Stimulated activated CD8-positive, alpha-beta memory T cell treated with anti-CD3 and anti-CD28 coated beads, Interleukin-4, amount 100 ng/mL, for 1 hour (primary cell): ENCODE measurements around the gene FRMD3.

Source experiments
- DNase-seq, 2 donors: peaks; one replicate each; pipeline ENCODE4 v3.0.0-alpha.2; 2020; ENCODE audit warnings: low read depth in 2 of 2, low spot score in 1 of 2

The FRMD3 gene

DNA sequence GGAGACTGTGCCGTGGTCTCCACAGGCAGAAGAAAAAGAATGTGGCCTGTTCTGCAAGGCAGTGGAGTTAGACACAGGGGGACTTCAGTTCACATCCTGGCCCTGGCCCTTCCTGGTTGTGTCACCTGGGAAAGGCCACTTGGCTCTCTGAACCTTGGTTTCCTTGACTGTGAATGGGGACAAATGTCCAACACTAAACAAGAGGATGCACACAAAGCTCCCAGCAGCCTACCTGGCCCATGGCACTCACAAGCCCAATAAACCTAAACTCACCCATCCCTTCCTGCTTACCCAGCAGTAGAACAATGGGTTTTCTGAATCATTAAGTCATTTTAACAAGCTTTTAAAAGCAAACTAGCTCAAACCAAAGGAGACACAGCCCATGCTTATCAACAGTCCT is 103.9 kb downstream of the FRMD3 start:
- DNase-seq: no peak

DNA sequence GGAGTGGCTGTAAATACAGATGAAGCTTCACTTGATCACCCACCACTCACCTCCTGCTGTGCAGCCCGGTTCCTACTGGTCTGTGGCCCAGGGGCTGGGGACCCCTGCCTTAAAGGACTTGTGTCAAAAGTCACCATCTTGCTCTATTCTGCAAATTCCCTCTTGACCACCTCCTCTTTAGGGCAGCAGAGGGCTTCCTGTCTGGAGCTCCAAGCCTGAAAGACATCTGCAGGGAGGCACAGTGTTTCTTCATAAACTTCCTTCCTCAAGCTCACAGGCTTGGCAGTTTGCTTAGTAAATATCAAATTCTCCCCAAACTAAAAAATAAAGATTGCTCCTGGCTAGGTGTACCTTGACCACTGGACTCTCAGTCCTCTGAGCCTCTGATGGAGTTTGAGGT is 104.4 kb downstream of the FRMD3 start:
- DNase-seq: no peak

DNA sequence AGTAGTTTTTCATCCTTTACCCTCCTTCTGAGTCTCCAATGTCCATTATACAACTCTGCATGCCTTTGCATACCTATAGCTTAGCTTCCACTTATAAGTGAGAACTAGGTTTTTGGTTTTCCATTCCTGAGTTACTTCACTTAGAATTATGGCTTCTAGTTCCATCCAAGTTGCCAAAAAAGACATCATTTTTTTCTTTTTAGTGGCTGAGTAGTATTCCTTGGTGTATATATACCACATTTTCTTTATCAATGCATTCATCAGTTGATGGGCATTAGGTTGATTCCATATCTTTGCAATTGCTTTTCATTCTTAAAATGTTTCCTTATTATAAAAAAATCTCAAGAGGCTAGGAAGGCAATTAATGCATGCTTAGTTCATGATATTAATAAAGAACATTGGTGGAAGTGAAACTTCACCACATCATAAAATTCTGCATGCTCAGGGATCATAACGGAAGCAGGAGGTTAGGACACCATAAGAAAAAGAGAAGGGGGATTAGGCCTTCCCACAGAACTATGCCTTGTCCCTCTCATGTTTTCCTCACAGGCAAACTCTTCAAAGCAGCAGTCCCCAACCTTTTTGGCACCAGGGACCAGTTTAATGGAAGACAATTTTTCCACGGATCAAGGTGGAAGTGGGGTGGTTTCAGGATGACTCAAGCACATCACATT is 105.2 kb downstream of the FRMD3 start:
- DNase-seq: no peak

DNA sequence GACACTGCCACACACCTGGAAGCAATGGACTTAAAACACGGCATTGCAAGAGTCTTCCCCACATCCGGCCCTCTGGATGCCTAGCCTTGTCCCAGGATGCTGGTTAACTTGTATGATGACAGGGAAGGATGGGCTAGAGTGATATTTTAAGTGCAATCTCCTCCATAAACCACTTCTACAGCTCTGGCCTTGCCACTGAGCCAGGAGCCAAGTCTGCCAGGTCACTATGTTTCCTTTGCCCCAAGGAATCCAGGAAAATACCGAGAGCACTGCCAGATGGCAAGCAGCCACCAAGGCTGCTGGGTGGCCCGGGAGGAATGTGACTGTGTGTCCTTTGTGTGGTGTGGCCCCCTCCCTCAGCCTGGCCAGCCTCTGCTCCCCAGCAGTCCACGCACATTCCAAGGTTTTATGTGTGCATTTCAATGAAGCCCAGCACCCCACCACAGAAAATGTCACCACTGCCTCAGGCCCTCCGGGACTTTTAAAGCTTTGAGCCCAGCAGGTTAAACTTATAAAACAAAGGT is 106.0 kb downstream of the FRMD3 start:
- no peak for DNase-seq

DNA sequence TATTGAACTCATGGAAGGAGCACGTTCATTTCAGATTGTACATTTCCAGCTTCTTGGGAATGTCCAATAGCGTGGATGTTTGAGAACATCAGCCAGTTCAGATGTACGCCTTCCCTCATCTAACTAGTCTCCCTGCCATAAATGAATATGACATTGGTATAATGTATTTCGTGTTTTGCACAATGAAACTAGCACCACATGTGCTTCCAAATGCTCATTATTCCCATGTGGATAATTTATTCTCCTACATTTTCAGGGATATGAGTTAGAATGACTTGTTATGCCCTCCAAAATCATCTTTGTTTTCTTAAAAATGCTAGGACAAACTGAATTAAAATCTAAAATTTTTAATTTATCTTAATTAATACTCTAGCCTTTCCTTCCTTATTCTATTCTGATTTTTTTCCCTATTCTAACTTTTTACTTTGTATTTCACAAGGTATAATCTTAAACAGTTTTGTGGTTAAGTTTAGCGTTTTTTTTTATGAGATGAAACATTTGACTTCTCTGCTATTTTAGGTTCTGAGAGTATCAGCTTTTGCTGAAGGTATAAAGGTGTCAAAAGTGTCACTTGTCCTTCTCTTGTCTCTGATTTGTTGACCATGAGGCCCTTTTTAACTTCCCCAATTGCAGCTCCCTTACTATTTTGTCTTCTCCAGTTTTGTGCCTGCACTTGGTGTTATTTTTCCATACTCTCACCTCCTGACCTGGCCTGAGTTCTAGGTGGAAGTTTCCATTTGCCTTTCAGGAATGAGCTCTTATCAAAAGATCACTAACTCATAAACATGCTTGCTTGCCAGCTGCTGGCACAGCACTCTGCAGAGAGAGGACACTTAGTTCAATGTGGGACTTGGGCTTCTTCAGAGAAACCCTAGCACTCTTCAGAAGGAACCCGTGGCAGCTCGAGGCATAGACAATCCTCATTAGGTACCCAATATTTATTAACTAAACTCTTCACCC is 106.8 kb downstream of the FRMD3 start:
- no peak for DNase-seq

DNA sequence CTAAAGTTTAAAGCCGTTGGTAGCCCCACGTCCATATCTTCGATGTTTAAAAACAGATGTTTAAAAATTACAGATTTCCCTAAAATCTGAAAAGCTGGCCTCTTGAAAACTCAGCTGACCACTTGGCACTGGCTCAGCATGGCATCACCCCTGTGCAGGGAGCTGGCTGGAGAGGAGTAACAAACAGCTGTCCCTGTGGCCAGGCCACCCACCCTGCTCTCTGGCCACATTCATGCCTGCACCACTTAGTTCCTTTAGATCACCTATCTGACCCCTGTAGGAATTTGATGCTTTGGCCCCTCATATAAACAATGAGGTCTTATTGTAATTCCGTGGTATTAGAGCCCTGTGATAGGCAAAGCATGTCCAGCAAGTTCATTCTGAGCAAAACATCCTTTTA is 107.5 kb downstream of the FRMD3 start:
- no peak for DNase-seq

DNA sequence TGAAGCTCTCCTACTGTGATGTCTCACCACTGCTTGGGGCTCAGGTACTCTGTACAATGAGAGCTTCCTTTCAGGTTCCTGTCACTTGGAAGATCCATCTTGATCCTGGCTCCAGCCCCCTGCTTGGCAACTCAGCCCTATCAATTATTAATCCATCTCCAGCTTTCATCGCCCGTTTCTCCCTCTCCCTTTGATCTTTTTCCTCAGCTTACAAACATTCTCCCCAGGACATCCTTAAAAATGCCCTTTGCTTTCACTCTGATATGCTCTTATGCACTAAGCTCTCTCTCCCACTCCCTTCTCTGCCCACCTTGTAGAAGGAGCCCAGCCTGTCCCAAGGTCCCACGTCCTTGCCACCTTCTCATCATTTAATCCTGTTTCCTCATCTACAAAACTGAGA is 109.0 kb downstream of the FRMD3 start:
- no peak for DNase-seq

DNA sequence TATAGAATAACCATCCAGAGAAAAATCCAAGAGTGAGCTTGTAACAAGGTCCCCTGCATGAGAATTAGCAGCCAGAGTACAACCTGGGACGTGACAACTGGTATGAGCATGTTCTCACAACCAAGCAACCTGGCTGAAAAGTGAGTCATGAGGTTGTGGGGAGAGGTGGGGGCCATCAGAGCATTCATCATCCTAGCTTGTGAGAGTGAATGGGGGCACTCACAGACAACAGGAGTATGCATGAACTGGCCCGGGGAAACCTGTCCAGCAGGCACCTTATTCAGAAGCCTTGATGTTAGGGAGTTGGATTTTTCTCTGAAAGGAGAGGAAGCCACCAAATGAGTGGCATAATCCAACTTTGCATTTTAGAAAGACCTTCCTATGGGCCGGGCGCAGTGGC is 113.0 kb downstream of the FRMD3 start:
- no peak for DNase-seq

DNA sequence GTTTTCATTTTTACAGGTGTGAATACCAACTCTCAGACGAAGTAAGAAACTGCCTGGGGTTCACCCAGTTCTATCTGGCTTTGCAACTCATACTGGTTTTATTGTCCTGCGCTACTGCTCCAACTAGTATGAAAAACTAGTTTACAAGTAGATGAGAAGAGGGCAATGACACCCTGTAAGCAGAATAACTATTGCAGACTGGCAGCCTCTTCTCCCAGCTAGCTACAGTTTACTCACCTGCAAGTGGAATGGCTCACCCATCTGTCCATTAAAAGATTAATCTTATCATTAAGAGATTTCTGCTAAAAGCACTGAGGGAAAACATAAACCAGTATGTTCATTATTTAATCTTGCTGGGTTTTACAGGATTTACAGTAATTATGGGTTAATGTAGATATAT is 113.4 kb downstream of the FRMD3 start:
- no peak for DNase-seq

DNA sequence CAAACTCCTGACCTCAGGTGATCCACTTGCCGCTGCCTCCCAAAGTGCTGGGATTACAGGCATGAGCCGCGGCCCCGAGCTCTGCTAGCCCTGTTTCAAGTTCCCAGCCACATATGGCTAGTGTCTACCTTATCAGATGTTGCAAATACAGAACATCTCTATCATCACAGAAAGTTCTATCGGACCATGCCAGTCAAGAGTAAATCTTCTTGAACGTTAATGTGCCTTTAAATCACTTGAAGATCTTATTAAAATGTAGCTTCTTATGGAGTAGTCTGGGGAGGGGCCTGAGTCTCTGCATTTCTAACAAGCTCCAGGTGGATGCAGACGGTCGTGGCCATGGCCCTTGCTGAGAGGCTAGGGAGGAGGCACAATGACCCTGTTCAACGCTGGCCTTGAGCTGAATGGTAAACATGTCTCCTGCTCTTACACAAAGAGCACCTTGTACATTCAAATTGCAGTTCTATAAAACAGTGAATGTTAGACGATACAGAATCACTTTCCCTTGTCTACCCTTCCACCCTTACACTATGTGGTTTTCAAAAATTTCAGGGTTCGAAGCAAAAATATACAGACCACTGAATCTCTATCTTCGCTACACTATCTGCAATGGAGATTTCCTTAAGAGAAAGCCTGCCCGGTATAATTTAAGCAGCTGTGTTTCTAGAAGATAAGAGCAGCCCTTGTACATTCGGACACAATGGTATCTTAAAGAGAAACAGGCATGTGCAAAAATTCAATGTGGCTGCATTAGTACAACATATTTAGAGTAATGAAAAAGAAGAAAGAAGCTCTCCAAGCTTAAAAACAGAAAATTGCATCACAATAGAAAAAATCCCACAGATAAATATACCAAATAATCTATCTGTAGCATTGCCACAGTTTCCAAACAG is 114.1 kb downstream of the FRMD3 start:
- DNase-seq: no peak

DNA sequence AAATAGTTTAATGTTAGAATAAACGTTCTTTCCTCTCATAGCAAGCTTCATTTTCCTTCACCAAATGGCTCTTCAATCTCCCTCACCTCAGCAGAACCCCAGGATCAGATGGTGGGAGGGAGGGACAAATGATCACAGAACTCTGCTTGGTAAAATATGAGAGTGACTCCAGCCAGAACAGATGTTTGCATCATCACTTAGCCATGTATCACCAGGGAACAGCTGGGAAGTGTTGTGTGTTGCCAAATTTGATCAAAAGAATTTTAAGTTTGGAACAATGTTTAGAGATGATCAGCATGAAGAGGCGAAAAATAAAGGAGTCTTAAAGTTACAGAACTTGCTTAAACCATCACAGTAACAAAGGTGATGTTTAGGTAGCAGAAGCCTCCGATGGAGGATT is 115.7 kb downstream of the FRMD3 start:
- no peak for DNase-seq

DNA sequence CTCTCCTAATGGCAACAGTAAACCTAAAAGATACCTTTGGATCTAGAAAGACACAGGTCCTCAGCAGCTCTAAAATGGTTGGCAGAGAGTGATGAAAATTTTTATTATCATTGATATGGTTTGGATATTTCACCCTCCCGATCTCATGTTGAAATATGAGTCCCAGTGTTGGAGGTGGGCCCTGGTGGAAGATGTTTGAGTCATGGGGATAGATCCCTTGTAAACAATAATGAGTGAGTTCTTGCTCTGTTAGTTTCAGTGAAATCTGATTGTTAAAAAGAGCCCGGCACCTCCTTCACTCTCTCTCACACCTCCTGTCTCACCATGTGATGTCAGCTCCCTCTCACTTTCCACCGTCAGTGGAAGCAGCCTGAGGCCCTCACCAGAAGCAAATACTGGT is 117.7 kb downstream of the FRMD3 start:
- DNase-seq: no peak

DNA sequence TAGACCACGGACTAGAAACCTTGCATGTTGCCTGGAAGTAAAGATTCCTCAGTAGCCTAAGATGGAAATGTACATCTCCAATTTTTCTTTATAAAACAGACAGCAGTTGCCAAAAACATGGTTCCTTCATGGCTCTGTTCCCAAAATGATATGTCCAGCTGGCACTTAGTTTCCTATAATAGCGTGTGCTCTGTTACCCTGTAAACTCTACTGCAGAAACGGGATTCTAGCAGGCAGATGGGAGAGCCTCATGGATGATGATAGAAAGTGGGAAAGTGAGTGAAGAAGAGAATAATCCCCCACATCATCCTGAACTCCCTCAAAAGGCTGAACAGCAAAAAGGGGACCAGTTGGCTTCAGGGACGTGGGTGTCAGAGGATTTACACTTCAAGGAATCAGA is 118.2 kb downstream of the FRMD3 start:
- DNase-seq: no peak

DNA sequence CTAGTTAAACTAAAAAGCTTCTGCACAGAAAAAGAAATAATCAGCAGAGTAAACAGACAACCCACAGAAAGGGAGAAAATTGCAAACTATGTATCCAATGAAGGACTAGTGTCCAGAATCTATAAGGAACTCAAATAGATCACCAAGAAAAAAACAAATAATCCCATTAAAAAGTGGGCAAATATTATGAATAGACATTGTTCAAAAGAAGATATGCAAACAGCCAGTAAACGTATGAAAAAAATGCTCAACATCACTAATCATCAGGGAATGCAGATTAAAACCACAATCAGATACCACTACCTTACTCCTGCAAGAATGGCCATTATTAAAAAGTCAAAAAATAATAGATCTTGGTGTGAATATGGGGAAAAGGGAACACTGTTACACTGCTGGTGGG is 119.9 kb downstream of the FRMD3 start:
- DNase-seq: no peak

DNA sequence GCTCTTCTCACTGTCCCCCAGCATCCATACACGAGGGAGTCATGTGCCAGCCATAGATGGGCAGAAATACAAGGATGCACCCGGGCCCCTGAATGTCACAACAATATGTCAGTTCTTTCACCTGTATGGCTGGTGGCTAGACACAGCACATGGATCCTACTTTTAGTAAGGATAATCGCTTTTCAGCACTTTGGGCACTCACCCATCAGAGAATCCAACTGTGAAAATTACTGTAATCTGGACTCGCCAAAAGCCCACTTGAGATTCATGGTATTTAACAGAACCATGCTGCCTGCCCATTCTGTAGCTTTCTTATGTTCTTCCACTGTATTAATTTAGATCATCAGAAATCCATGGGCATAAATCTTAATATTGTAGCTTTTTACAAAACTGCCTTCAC is 124.8 kb downstream of the FRMD3 start:
- no peak for DNase-seq

DNA sequence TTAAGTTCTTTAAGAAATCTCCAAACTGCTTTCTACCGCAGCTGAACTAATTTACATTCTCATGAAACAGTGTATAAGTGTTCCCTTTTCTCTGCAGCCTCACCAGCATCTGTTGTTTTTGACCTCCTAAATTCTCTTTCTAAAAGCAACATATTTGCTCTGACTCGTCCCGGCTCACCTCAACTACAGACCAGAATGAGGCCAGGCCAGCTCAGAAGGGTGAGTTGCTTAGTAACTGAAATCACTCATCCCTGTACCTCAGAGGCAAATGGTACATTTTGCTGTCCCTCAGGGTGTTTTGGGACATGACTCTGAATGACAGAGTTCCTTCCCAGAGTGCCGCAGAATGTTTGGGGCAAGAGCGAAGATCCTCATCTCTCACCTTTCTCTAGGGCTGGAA is 127.5 kb downstream of the FRMD3 start:
- no peak for DNase-seq

DNA sequence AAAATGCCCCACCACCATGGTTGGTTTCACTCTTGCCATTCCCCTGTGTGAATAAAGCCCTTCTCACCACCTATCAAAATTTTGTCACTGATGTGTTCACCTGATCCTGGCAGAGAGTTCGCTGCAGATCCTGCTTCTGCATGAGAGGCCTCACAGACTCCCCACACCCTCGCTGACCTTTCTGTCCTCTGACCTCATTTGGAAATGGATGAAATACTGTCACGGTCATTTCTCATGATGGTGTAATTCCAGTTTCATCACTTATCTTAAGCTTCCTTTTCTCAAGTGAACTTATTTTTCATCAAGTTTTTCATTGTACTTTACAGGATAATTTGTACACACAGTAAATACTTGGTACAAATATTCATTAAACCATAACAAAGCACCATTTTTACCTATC is 131.3 kb downstream of the FRMD3 start:
- no peak for DNase-seq

DNA sequence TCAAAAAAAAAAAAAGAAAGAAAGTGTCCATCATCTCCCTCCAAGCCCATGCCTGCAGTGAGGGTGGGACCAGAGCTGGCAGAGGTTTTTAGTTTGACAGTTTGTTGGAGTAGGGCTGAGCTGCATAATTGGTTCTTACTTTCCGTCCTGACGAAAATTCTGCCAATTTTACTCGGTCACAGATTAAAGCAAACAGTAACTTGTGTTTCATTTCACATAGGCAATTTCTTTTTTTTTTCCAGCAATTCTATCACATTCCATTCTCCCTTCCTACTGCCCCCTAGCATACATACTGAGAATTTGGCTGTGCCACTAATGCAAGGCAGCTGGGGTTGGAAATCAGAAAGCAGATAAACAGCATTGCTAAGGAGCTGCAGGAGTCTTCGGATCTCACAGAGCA is 132.4 kb downstream of the FRMD3 start:
- no peak for DNase-seq

DNA sequence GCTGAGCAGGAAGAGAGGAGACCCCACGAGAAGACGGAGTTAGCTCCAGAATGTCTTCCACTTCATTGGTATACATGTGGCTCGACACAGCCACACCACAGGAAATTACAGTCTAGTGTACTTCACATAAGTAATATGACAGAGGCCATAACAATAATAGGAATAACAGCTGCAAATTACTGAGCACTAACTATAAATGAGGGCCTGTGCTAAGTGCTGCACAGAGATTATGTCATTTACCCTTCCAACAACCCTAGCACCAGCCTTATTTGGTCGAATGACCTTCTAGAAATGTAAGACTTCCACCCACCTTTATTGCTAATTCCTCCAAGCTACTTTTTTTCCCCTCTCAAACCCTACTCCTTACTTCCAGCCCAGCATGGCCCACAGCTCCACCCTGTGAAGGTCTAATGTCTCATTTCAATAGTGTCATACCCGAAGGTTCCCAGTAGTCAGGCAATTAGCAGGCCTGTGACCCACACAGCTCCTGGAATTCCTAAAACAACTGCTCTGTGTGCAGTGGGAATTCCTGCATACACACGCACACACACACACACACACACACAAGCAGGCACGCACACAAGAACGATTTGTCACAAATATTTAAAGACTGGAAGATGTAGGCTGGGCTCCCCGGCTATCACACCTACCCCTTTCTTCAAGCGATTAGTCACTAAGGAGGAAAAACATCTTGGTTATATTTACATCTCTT is 134.5 kb downstream of the FRMD3 start:
- no peak for DNase-seq

DNA sequence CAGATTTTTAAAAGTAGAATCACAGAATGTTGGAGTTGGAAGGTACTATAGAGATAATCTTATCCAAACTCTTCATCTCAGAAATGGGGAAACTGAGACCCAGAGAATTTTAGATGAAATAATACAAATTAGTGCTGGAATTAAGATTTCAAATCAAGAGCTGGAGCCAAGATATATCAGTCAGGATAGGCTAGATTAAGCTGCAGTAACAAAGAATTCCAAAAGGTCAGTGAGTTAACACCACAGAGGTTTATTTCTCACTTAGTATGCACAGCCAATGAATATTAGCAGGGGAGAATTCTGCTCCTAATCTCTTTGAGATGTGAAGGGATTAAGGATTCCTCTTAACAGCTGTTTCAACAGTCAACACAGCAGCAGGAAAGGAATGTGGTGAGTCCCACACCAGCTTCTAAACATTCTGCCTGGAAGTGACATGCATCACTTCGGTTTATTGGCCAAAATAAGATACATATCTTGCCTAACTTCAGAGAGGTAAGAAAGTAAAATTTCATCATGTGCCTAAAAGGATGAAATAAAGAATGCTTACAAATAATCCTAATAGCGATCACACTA is 136.8 kb downstream of the FRMD3 start:
- no peak for DNase-seq
